Right lobe of liver (tissue), 4 donors: ENCODE results near the gene SOCS7.

Experiments used
- POLR2A ChIP-seq: fragments of 450-650 bp; IDR thresholded peaks from one replicate; pipeline ENCODE4 v1.6.1; 2017; ENCODE audit warnings: antibody characterized with exemption, mild to moderate bottlenecking
- TF ChIP-seq, protein P1 (sequence below), 4 donors: fragments of 200-600 bp in 3 of 4; fragments of 450-650 bp in 1 of 4; IDR thresholded peaks; one replicate each; pipeline versions ENCODE4 v1.5.1 to v1.8.0; 2016 to 2022; ENCODE audit warnings: antibody characterized with exemption in 4 of 4, mild to moderate bottlenecking in 2 of 4
- donor health status: DM: no; HTN: no; CAD: no.
- donor health status: DM: no; HTN: no; CAD: no.
- donor health status: DM: no; HTN: yes; CAD: no.

- TF ChIP-seq POLR2A: no peak
- TF ChIP-seq, protein P1, sequence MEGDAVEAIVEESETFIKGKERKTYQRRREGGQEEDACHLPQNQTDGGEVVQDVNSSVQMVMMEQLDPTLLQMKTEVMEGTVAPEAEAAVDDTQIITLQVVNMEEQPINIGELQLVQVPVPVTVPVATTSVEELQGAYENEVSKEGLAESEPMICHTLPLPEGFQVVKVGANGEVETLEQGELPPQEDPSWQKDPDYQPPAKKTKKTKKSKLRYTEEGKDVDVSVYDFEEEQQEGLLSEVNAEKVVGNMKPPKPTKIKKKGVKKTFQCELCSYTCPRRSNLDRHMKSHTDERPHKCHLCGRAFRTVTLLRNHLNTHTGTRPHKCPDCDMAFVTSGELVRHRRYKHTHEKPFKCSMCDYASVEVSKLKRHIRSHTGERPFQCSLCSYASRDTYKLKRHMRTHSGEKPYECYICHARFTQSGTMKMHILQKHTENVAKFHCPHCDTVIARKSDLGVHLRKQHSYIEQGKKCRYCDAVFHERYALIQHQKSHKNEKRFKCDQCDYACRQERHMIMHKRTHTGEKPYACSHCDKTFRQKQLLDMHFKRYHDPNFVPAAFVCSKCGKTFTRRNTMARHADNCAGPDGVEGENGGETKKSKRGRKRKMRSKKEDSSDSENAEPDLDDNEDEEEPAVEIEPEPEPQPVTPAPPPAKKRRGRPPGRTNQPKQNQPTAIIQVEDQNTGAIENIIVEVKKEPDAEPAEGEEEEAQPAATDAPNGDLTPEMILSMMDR (IDR thresholded peaks at IDR 0.05): no peak
Measured at GRCh38 chr17:38338053-38338452, 13.6 kb upstream of the SOCS7 start.
